Endometrial microvascular endothelial cells (primary cell): ENCODE data around the gene NCAM1. TPM values are rescaled to one million over a fixed set of nuclear protein-coding genes. Genes with fewer than 3 reads are reported as not detected.

ENCODE experiments used
- in situ Hi-C: cut with HindIII; loops from 2 replicates; pipeline ENCODE4 v1.10.0; 2017; ENCODE audit warnings: low sequenced_read_pairs, low pct_unique_long_range_greater_than_20kb; ENCODE audit errors: inconsistent ontology term
- total RNA-seq: library from RNA; depleted of rRNA; stranded (reverse); fragments of >200 nt; gene quantifications from one replicate; pipeline ENCODE4 v1.2.3, GENCODE V29; 2015; ENCODE audit errors: inconsistent ontology term

Gene NCAM1
- total RNA-seq, 1 donor from 2014 or later = not detected

- in situ Hi-C loops = no loop called here
Measured at GRCh38 chr11:113178381-113179070, 217.3 kb downstream of the NCAM1 start.

- in situ Hi-C loops = no loop called here
Measured at GRCh38 chr11:113179181-113179704, 218.0 kb downstream of the NCAM1 start.

DNA sequence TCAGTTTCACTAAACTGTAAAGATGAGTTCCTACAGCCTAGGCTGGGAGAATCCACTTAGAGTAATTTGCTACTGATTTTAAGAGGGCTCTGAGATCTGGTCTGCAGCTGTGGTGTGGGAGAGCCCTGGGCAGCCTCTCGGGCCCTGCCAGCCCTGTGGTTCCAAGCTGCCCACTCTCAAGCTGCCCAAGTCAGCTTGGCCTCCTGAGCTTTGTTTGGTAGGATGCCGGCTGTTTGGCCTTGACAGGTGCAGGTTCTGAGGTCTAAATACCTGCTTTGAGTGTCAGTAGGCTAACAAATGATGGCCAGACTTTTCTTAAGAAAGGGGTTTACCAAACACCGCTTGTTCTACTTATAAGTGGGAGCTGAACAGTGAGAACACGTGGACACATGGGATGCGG is 219.9 kb downstream of the NCAM1 start:
- in situ Hi-C loops = no loop called here

DNA sequence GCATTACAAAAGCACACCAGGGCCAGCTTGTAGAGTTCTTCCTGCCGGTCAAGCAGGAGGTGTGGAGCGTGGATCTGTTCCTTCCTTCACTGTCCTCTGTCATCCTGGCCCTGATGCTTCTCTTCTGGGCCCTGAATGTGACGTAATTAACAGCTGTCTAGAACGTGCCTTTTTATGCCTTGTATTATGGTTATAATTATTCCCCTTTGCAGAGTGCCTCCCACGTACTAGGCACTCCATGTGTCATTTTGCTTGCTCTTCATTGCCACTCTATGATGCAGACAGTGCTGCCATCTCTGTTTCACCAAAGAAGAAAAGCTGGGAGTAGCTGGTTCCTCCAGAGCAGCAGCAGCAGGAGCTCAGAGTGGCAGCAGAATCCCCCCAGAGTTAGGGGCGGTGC is 221.1 kb downstream of the NCAM1 start:
- in situ Hi-C loops = no loop called here

GRCh38 chr11:113184498-113184897 is 223.3 kb downstream of the NCAM1 start:
- in situ Hi-C loops = no loop called here

DNA sequence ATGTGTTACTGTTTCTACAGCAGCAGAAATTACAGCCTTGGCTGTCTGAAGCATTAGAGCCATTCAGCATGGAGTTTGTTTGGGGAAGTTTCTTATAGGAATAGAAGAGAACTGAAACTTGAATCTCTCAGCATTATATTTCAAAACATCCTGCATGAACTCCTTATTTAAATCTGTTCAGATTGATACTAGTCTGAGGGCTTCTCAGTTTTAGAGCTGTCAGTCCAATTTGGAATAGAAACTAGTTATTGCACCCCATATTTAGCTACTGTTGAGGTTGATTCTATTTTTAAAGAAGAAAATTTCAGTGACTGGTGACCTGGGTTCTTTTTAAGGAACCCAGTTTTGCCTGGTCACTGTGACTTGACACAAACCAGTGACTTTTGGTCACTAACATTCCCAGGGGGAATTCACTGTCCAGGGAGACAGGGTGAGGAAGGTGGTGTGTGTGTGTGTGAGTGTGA is 227.2 kb downstream of the NCAM1 start:
- in situ Hi-C loops = no loop called here

DNA sequence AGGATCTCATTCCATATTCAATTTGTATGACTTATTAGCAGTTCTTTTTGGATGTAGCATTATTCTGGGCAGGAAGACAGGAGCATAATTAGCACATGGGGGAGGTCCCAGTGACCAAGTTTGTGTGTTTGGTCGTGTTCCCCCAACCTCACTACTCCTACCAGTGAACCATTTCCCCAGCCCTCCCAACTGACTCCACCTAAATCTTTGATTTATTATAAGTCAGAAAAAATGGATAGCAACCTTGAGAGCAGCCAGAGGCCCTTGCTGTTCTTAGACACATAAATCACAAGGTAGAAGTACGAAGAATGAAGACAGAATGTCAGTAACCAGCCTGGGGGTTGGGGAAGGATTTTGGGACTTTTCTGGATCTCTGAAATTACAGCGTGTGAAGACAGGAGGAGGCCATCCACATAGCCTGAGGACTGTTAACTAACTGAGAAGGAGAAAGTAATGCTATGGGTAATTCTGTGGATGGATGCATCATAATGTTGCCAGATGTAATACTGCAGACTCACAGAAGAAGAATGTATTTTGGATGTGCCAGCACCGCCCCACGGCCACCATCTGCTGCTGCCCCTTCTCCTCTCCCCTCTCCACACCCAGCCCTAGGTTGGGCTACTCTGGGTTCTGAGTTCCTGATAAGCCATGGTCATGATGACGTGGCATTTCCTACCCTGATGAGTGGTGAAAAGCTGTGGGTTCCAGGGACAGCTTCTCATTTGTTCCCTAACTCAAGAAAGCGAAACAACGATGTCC is 228.9 kb downstream of the NCAM1 start:
- in situ Hi-C loops = no loop called here

GRCh38 chr11:113192121-113192925 is 231.1 kb downstream of the NCAM1 start:
- in situ Hi-C loops = no loop called here

DNA sequence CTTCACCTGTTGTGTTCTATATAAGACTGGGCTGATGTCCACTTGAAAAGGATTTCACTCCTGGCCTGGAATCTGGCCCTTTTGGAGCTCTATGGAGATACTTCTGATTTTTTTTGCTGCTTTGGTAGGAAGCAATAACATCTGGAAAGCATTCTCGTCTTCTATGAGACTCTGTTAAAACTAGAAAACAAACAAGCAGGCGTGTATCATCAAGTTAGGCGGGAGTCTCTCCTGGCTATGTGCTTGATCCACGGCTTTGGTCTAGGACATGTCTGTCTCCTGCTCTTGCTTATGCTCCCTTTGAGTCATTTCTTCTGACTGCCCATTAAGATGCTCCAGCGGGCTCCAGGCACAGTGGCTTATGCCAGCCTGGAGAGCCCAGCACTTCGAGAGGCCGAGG is 231.8 kb downstream of the NCAM1 start:
- in situ Hi-C loops = no loop called here

DNA sequence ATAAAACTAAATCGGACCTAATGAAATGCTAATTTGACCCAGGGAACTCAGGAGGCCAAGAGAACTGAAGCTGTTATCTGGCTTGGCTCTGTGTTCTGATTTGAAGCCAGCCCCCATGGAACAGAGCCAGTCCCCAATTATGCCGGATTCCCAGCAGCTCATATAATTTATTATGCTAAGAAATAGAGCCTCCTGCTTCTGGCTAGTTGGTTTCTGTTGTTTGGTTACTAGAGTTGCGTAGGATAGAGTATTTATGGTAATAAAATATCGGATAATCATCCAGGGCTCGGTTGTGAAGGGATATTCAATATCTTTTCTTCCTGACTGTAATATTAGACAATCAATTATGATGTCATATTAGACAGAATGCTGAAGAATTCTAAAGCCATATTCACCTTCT is 232.7 kb downstream of the NCAM1 start:
- in situ Hi-C loops = no loop called here

DNA sequence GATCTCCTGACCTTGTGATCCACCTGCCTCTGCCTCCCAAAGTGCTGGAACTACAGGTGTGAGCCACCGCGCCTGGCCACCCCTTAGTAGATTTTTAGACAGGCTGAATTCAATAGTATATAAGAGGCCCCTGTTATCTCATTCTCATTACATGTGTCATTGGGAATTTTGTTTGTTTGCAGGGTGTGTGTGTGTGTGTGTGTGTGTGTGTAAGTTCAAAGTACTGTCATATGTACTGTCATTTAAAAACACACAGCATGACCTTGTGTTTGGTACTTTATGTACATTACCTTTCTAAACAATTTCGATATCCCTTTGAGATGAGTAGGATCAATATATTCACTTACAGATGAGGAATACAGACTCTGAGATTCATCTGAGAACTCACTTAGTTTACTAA is 234.5 kb downstream of the NCAM1 start:
- in situ Hi-C loops = no loop called here

- in situ Hi-C loops = no loop called here
Measured at GRCh38 chr11:113197446-113197845, 236.2 kb downstream of the NCAM1 start.

GRCh38 chr11:113198972-113199661 is 237.9 kb downstream of the NCAM1 start:
- in situ Hi-C loops = no loop called here

DNA sequence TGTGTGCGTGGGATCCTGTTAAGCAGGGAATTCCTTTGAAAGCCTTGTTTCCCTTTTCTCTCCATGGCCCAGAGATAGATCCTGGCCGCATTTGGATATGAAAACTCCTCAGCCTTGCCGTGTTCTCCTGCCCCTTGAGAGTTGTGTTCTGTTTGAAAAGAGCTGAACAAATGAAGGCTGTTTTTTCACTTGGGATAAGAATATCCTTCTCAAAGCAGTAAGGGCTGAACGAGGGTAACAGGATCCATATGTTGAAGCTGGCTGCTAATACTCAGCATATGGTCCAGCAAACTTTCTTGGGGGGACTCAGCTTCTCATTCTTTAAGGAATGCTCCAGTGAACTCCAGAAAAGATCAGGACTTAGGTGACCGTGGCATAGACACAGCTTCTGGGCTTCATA is 238.6 kb downstream of the NCAM1 start:
- in situ Hi-C loops = no loop called here

- in situ Hi-C loops = no loop called here
Measured at GRCh38 chr11:113201054-113201818, 240.0 kb downstream of the NCAM1 start.

GRCh38 chr11:113202431-113202830 is 241.2 kb downstream of the NCAM1 start:
- in situ Hi-C loops = no loop called here

DNA sequence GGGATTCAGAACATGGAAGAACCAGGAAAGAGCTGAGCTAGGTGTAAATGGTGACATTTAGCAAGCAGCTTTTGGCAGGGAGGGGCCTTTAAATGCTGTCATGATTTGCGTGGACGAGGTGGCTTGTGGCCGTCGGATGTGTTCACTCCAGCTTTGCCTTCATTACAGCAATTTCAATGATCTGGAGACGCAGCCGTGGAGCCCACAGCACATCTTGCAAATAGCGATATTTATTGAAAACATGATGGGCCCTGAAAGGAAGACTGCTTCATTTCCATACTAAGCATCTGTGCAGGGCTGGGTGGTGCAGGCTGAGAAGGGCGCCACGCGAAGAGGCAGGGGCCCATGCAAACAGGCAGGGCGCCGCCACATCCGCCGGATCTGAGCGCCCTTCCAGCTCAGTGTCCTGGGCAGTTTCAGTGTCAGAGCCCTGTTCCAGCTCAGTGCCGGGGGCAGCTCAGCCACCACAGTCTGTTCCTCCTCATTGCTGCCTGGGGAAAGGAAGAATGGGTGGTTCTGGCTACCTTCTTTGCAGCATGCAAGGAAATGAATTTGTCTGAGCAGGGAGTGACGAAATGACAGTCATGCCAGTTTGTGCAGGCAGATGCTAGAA is 242.0 kb downstream of the NCAM1 start:
- in situ Hi-C loops = no loop called here

- in situ Hi-C loops = no loop called here
Measured at GRCh38 chr11:113204280-113204679, 243.1 kb downstream of the NCAM1 start.
